IPS-NIHi11 (cell line): ENCODE results near the gene GJC1.

Experiments
- DNase-seq: peaks from one replicate; pipeline ENCODE4 v3.0.0; 2012; ENCODE audit warnings: mixed read lengths, low spot score

GJC1 gene

GRCh38 chr17:44829523-44830358 lies at the start of gene GJC1:
Gene GJC1, minus strand, starts transcription at chr17:44830287. Its CDS starts 24,470 bp downstream, at chr17:44805817.
- DNase-seq = peak; percentile 74

GRCh38 chr17:44879376-44879775 lies 49.3 kb upstream of the GJC1 start:
- DNase-seq = no peak

- peak; percentile 59 for DNase-seq
These were observed 48.6 kb upstream of the GJC1 start for GRCh38 chr17:44878627-44879221.

GRCh38 chr17:44877121-44877520 lies 47.0 kb upstream of the GJC1 start:
- DNase-seq = no peak

GRCh38 chr17:44875761-44876160 lies 45.7 kb upstream of the GJC1 start:
- no peak for DNase-seq

GRCh38 chr17:44872131-44872768 lies 42.2 kb upstream of the GJC1 start:
- no peak for DNase-seq

GRCh38 chr17:44871556-44871955 lies 41.5 kb upstream of the GJC1 start:
- DNase-seq = no peak

GRCh38 chr17:44867841-44868240 lies 37.8 kb upstream of the GJC1 start:
- no peak for DNase-seq

GRCh38 chr17:44865931-44866330 lies 35.8 kb upstream of the GJC1 start:
- DNase-seq = no peak

- DNase-seq = peak; percentile 84
These were observed 35.2 kb upstream of the GJC1 start for GRCh38 chr17:44865231-44865660.

- DNase-seq = no peak
These were observed 34.7 kb upstream of the GJC1 start for GRCh38 chr17:44864831-44865230.

GRCh38 chr17:44863061-44863918 lies 33.2 kb upstream of the GJC1 start:
- no peak for DNase-seq

GRCh38 chr17:44862278-44862914 lies 32.3 kb upstream of the GJC1 start:
- no peak for DNase-seq

GRCh38 chr17:44859701-44860100 lies 29.6 kb upstream of the GJC1 start:
- DNase-seq = no peak

GRCh38 chr17:44854192-44854591 lies 24.1 kb upstream of the GJC1 start:
- no peak for DNase-seq

- DNase-seq = no peak
These were observed 20.5 kb upstream of the GJC1 start for GRCh38 chr17:44850612-44851011.

GRCh38 chr17:44850025-44850424 lies 19.9 kb upstream of the GJC1 start:
- DNase-seq = no peak

GRCh38 chr17:44848961-44849489 lies 18.9 kb upstream of the GJC1 start:
- no peak for DNase-seq

- peak; percentile 44 for DNase-seq
These were observed 18.2 kb upstream of the GJC1 start for GRCh38 chr17:44848257-44848795.

- no peak for DNase-seq
These were observed 17.5 kb upstream of the GJC1 start, which contains the start of gene HIGD1B for GRCh38 chr17:44847586-44847985. Gene HIGD1B, plus strand, starts transcription at chr17:44847883. Its CDS starts 270 bp downstream, at chr17:44848153.

- DNase-seq = no peak
These were observed 16.1 kb upstream of the GJC1 start for GRCh38 chr17:44846206-44846605.
